Lower leg skin (tissue), 3 donors: ENCODE measurements around the gene CALML3.

ENCODE experiments used
- CTCF ChIP-seq, 3 donors: fragments of 450-650 bp; IDR thresholded peaks; one replicate each; pipeline ENCODE4 v1.5.1; 2016; ENCODE audit warnings: antibody characterized with exemption in 3 of 3, mild to moderate bottlenecking in 3 of 3, moderate library complexity in 2 of 3
- POLR2A ChIP-seq, 2 donors: fragments of 450-650 bp; IDR thresholded peaks; one replicate each; pipeline ENCODE4 v1.6.1; 2016 to 2017; ENCODE audit warnings: antibody characterized with exemption in 2 of 2, mild to moderate bottlenecking in 1 of 2, moderate library complexity in 1 of 2

DNA sequence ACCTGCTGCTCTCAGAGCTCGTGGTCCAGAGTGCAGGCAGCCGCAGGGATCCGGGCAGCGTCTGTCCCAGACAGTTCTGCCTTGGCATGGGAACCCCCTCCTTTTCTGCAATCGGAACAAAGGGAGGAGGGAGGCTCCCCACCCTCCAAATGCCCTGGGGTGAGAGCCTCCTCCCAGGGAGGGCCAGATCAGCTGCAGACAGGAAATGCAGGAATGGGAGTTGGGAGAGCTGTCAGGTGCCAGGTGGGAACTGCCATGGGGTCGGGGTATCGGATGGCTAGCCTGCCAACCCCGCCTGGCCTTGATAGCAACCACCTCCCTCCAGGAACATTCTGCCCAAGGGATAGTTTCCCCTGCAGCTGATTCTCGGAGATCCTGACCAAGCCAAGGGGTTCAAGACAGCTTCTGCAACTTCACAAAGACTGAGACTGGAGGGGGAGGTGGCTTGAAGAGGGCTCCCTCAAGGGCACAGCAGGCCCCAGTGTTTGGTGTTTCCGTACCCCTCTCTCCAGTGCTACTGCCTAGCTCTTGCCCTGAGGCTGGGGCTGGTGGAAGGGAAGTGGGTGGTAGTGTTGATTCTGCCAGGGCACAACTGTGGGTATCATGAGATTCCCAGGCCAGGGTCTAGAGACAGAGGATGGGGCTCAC lies 25.1 kb upstream of the CALML3 start, which contains the start of gene CALML5:
- TF ChIP-seq CTCF (IDR thresholded peaks at IDR 0.05) (no peak), POLR2A (IDR thresholded peaks at IDR 0.05) (no peak)
